SK-N-SH treated with all-trans-retinoic acid at 6 μM for 48 hours (cell line): Measurements from ENCODE around the gene FAT1.

Experiments used
- ATAC-seq: fragments of 200-7000 bp; cut with Tn5 transposase; 3 replicates; pipeline ENCODE4 v1.9.1; 2020; ENCODE audit warnings: mild to moderate bottlenecking, moderate library complexity
- ARNTL ChIP-seq: fragments of 450-650 bp; formaldehyde crosslinking; IDR thresholded peaks from 2 replicates; pipeline ENCODE4 v1.5.0; 2020; ENCODE audit warnings: low read depth, mild to moderate bottlenecking, moderate library complexity, borderline replicate concordance
- BACH2 ChIP-seq: fragments of 250-450 bp; sonication (Bioruptor Pico); IDR thresholded peaks from 2 replicates; pipeline ENCODE4 v1.9.0; 2021; ENCODE audit warnings: mild to moderate bottlenecking, borderline replicate concordance
- CREB5 ChIP-seq: fragments of 250-450 bp; sonication (Bioruptor Pico); IDR thresholded peaks from 2 replicates; pipeline ENCODE4 v1.5.1; 2020; ENCODE audit warnings: low read depth, mild to moderate bottlenecking, moderate library complexity
- CSRNP3 ChIP-seq: fragments of 250-450 bp; sonication (Bioruptor Pico); IDR thresholded peaks from 2 replicates; pipeline ENCODE4 v1.5.1; 2021; ENCODE audit warnings: mild to moderate bottlenecking, moderate library complexity
- ESRRG ChIP-seq: fragments of 250-450 bp; sonication (Bioruptor Pico); IDR thresholded peaks from 2 replicates; pipeline ENCODE4 v1.6.1; 2021; ENCODE audit warnings: mild to moderate bottlenecking
- GLIS3 ChIP-seq: fragments of 250-450 bp; sonication (Bioruptor Pico); IDR thresholded peaks from 2 replicates; pipeline ENCODE4 v1.5.0; 2020; ENCODE audit warnings: mild to moderate bottlenecking, moderate library complexity
- ISL1 ChIP-seq: fragments of 250-450 bp; sonication (Bioruptor Pico); IDR thresholded peaks from 2 replicates; pipeline ENCODE4 v2.1.2; 2022; ENCODE audit warnings: mild to moderate bottlenecking, moderate library complexity
- OSR1 ChIP-seq: fragments of 250-450 bp; sonication (Bioruptor Pico); IDR thresholded peaks from 2 replicates; pipeline ENCODE4 v1.8.0; 2022; ENCODE audit warnings: moderate library complexity, mild to moderate bottlenecking, inconsistent platforms
- PATZ1 ChIP-seq: fragments of 250-450 bp; sonication (Bioruptor Pico); IDR thresholded peaks from 2 replicates; pipeline ENCODE4 v1.8.0; 2020; ENCODE audit warnings: mild to moderate bottlenecking, moderate library complexity, borderline replicate concordance
- POU6F1 ChIP-seq: fragments of 250-450 bp; sonication (Bioruptor Pico); IDR thresholded peaks from 2 replicates; pipeline ENCODE4 v1.8.0; 2021; ENCODE audit warnings: low read depth, mild to moderate bottlenecking, moderate library complexity, borderline replicate concordance
- PPARA ChIP-seq: fragments of 250-450 bp; sonication (Bioruptor Pico); IDR thresholded peaks from 2 replicates; pipeline ENCODE4 v1.5.0; 2020; ENCODE audit warnings: mild to moderate bottlenecking, borderline replicate concordance
- RARB ChIP-seq: fragments of 250-450 bp; sonication (Bioruptor Pico); IDR thresholded peaks from 2 replicates; pipeline ENCODE4 v1.8.0; 2021; ENCODE audit warnings: mild to moderate bottlenecking, moderate library complexity
- SNAI2 ChIP-seq: fragments of 250-450 bp; sonication (Bioruptor Pico); IDR thresholded peaks from 2 replicates; pipeline ENCODE4 v1.5.0; 2020; ENCODE audit warnings: mild to moderate bottlenecking, moderate library complexity
- TCF4 ChIP-seq: fragments of 250-450 bp; sonication (Bioruptor Pico); IDR thresholded peaks from 2 replicates; pipeline ENCODE4 v1.8.0; 2021; ENCODE audit warnings: mild to moderate bottlenecking, moderate library complexity, borderline replicate concordance
- TOX ChIP-seq: fragments of 250-450 bp; sonication (Bioruptor Pico); IDR thresholded peaks from 2 replicates; pipeline ENCODE4 v1.8.0; 2021; ENCODE audit warnings: mild to moderate bottlenecking, moderate library complexity, borderline replicate concordance
- TSHZ2 ChIP-seq: fragments of 250-450 bp; sonication (Bioruptor Pico); IDR thresholded peaks from 2 replicates; pipeline ENCODE4 v1.5.0; 2020; ENCODE audit warnings: mild to moderate bottlenecking, moderate library complexity
- ZC3H10 ChIP-seq: fragments of 250-450 bp; sonication (Bioruptor Pico); IDR thresholded peaks from 2 replicates; pipeline ENCODE4 v1.5.1; 2021; ENCODE audit warnings: mild to moderate bottlenecking, moderate library complexity
- ZFP3 ChIP-seq: fragments of 250-450 bp; sonication (Bioruptor Pico); IDR thresholded peaks from 2 replicates; pipeline ENCODE4 v1.5.0; 2020; ENCODE audit warnings: mild to moderate bottlenecking, moderate library complexity
- ZFP30 ChIP-seq: fragments of 450-650 bp; formaldehyde crosslinking; IDR thresholded peaks from 2 replicates; pipeline ENCODE4 v1.5.0; 2022; ENCODE audit warnings: mild to moderate bottlenecking, moderate library complexity
- ZNF565 ChIP-seq: fragments of 450-650 bp; formaldehyde crosslinking; conservative IDR thresholded peaks from 2 replicates; pipeline ENCODE4 v1.5.0; 2020; ENCODE audit warnings: low read depth, mild to moderate bottlenecking, moderate library complexity
- ZNF8 ChIP-seq: fragments of 450-650 bp; formaldehyde crosslinking; IDR thresholded peaks from 2 replicates; pipeline ENCODE4 v1.5.0; 2020; ENCODE audit warnings: mild to moderate bottlenecking, moderate library complexity

FAT1 gene

GRCh38 chr4:186650401-186651180 lies 73.1 kb downstream of the FAT1 start:
- TF ChIP-seq PPARA (CRISPR knock-in tag) (no peak), ESRRG (CRISPR knock-in tag) (no peak), TCF4 (CRISPR knock-in tag) (no peak), PATZ1 (no peak), BACH2 (CRISPR knock-in tag) (no peak), RARB (CRISPR knock-in tag) (no peak), CSRNP3 (CRISPR knock-in tag) (no peak), ARNTL (CRISPR knock-in tag) (no peak), TOX (CRISPR knock-in tag) (no peak), SNAI2 (no peak), POU6F1 (CRISPR knock-in tag) (no peak), ZC3H10 (CRISPR knock-in tag) (no peak), GLIS3 (CRISPR knock-in tag) (no peak), ZNF565 (CRISPR knock-in tag) (no peak), ZFP3 (CRISPR knock-in tag) (no peak), ZNF8 (CRISPR knock-in tag) (no peak), ISL1 (CRISPR knock-in tag) (no peak), OSR1 (CRISPR knock-in tag) (no peak), CREB5 (no peak), ZFP30 (CRISPR knock-in tag) (no peak)

GRCh38 chr4:186647821-186648220 lies 75.8 kb downstream of the FAT1 start:
- TF ChIP-seq PATZ1 (no peak), ZNF565 (CRISPR knock-in tag) (no peak), CSRNP3 (CRISPR knock-in tag) (no peak), RARB (CRISPR knock-in tag) (no peak), TSHZ2 (CRISPR knock-in tag) (no peak), CREB5 (no peak), ZNF8 (CRISPR knock-in tag) (no peak), PPARA (CRISPR knock-in tag) (no peak), POU6F1 (CRISPR knock-in tag) (no peak), BACH2 (CRISPR knock-in tag) (no peak), SNAI2 (no peak)
- ATAC-seq, result no peak

More at GRCh38 chr4:186650401-186651180, 73.1 kb downstream of the FAT1 start:
- ATAC-seq, result no peak
